H9 (cell line): Measurements from ENCODE around the gene EIF4E. TPM values are rescaled to one million over a fixed set of nuclear protein-coding genes. Genes with fewer than 3 reads are reported as not detected.

Source experiments
- DNase-seq: peaks from one replicate; pipeline ENCODE4 v3.0.0-alpha.2; 2017
- H2AFZ ChIP-seq: one replicate; pipeline ENCODE4 v1.6.1; 2013; ENCODE audit warnings: mild to moderate bottlenecking, low read length, control low read depth, moderate library complexity
- H2AK5ac ChIP-seq: 2 replicates; pipeline ENCODE4 v1.6.1; 2013; ENCODE audit warnings: low read length, control low read depth, mixed read lengths; ENCODE audit not compliant: insufficient read length
- H2BK120ac ChIP-seq: one replicate; pipeline ENCODE4 v1.6.1; 2013; ENCODE audit warnings: low read depth, mild to moderate bottlenecking, low read length, control low read depth, inconsistent platforms; ENCODE audit not compliant: poor library complexity, severe bottlenecking
- H2BK12ac ChIP-seq: 2 replicates; pipeline ENCODE4 v1.6.1; 2013; ENCODE audit warnings: low read length, control low read depth, mixed read lengths, low read depth; ENCODE audit not compliant: insufficient read length
- H2BK15ac ChIP-seq: 2 replicates; pipeline ENCODE4 v1.6.1; 2013; ENCODE audit warnings: low read depth, low read length, control low read depth
- H2BK20ac ChIP-seq: one replicate; pipeline ENCODE4 v1.6.1; 2013; ENCODE audit warnings: low read depth, mild to moderate bottlenecking, low read length, control low read depth, inconsistent platforms; ENCODE audit not compliant: poor library complexity, severe bottlenecking
- H2BK5ac ChIP-seq: 2 replicates; pipeline ENCODE4 v1.6.1; 2013; ENCODE audit warnings: low read length, control low read depth, mixed read lengths; ENCODE audit not compliant: insufficient read length
- H3K14ac ChIP-seq: 2 replicates; pipeline ENCODE4 v1.6.1; 2013; ENCODE audit warnings: low read length, control low read depth; ENCODE audit not compliant: insufficient read depth
- H3K18ac ChIP-seq: 2 replicates; pipeline ENCODE4 v1.6.1; 2013; ENCODE audit warnings: low read depth, mild to moderate bottlenecking, mixed read lengths, low read length, control low read depth; ENCODE audit not compliant: insufficient read length
- H3K23ac ChIP-seq: 2 replicates; pipeline ENCODE4 v1.6.1; 2013; ENCODE audit warnings: low read length, control low read depth, mixed read lengths, low read depth; ENCODE audit not compliant: insufficient read length
- H3K23me2 ChIP-seq: 2 replicates; pipeline ENCODE4 v1.6.1; 2013; ENCODE audit warnings: low read depth, mild to moderate bottlenecking, mixed read lengths, low read length, control low read depth; ENCODE audit not compliant: insufficient read length, poor library complexity, severe bottlenecking
- H3K27ac ChIP-seq: 2 replicates; pipeline ENCODE4 v1.5.1; 2013; ENCODE audit warnings: low read length, control low read depth, mixed read lengths, low read depth; ENCODE audit not compliant: insufficient read length
- H3K27me3 ChIP-seq: 2 replicates; pipeline ENCODE4 v1.6.1; 2013; ENCODE audit warnings: low read length, control low read depth, inconsistent platforms; ENCODE audit not compliant: insufficient read depth
- H3K4ac ChIP-seq: 2 replicates; pipeline ENCODE4 v1.6.1; 2013; ENCODE audit warnings: low read depth, mild to moderate bottlenecking, control low read depth, inconsistent platforms, low read length, moderate library complexity
- H3K4me1 ChIP-seq: 2 replicates; pipeline ENCODE4 v1.6.1; 2013; ENCODE audit warnings: low read length, control low read depth, inconsistent platforms; ENCODE audit not compliant: insufficient read depth
- H3K4me2 ChIP-seq: 2 replicates; pipeline ENCODE4 v1.6.1; 2013; ENCODE audit warnings: low read length, control low read depth, mixed read lengths; ENCODE audit not compliant: insufficient read length, insufficient read depth
- H3K56ac ChIP-seq: 2 replicates; pipeline ENCODE4 v1.6.1; 2013; ENCODE audit warnings: low read depth, mild to moderate bottlenecking, mixed read lengths, low read length, control low read depth; ENCODE audit not compliant: insufficient read length
- H3K79me1 ChIP-seq: 2 replicates; pipeline ENCODE4 v1.6.1; 2013; ENCODE audit warnings: low read depth, mild to moderate bottlenecking, moderate library complexity, low read length, control low read depth, inconsistent platforms; ENCODE audit not compliant: insufficient read depth, poor library complexity, severe bottlenecking
- H3K79me2 ChIP-seq: 2 replicates; pipeline ENCODE4 v1.6.1; 2013; ENCODE audit warnings: low read length, control low read depth, inconsistent platforms; ENCODE audit not compliant: insufficient read depth
- H3K9ac ChIP-seq: 2 replicates; pipeline ENCODE4 v1.6.1; 2013; ENCODE audit warnings: low read length, control low read depth, mixed read lengths; ENCODE audit not compliant: insufficient read length; ENCODE audit errors: extremely low read depth
- H3K9me3 ChIP-seq: one replicate; pipeline ENCODE4 v1.6.1; 2013; ENCODE audit warnings: low read depth, low read length, inconsistent platforms; ENCODE audit not compliant: control insufficient read depth
- H3T11ph ChIP-seq: one replicate; pipeline ENCODE4 v1.6.1; 2013; ENCODE audit warnings: mild to moderate bottlenecking, low read length, control low read depth, inconsistent platforms
- H4K20me1 ChIP-seq: one replicate; pipeline ENCODE4 v1.6.1; 2013; ENCODE audit not compliant: control insufficient read depth, insufficient read length, insufficient read depth
- H4K5ac ChIP-seq: 2 replicates; pipeline ENCODE4 v1.6.1; 2013; ENCODE audit warnings: low read depth, mild to moderate bottlenecking, mixed read lengths, low read length, control low read depth; ENCODE audit not compliant: insufficient read length
- H4K8ac ChIP-seq: replicated peaks from 2 replicates; pipeline ENCODE4 v1.6.1; 2013; ENCODE audit warnings: low read length, control low read depth, mixed read lengths, low read depth; ENCODE audit not compliant: insufficient read length
- H4K91ac ChIP-seq: 2 replicates; pipeline ENCODE4 v1.6.1; 2013; ENCODE audit warnings: low read depth, mild to moderate bottlenecking, moderate library complexity, mixed read lengths, low read length, control low read depth; ENCODE audit not compliant: insufficient read length
- H3K27ac Mint-ChIP-seq, 3 experiments: 2 replicates in 2 of 3; 3 replicates in 1 of 3; pipeline ENCODE4 v1.8.0; 2020 to 2021; ENCODE audit warnings: mixed read lengths in 3 of 3, mild to moderate bottlenecking in 1 of 3, moderate library complexity in 1 of 3
- H3K27me3 Mint-ChIP-seq: 2 replicates; pipeline ENCODE4 v1.8.0; 2021; ENCODE audit warnings: low read depth, mild to moderate bottlenecking, moderate library complexity, mixed read lengths
- H3K36me3 Mint-ChIP-seq, 3 experiments: 2 replicates in 2 of 3; 3 replicates in 1 of 3; pipeline ENCODE4 v1.8.0; 2020 to 2021; ENCODE audit warnings: low read depth in 3 of 3, mixed read lengths in 3 of 3; ENCODE audit not compliant: insufficient read depth in 1 of 3
- H3K4me1 Mint-ChIP-seq, 2 experiments: 2 replicates each; pipeline ENCODE4 v1.8.0; 2020; ENCODE audit warnings: mixed read lengths in 2 of 2
- H3K4me3 Mint-ChIP-seq, 2 experiments: 2 replicates in 1 of 2; 3 replicates in 1 of 2; pipeline ENCODE4 v1.8.0; 2020 to 2021; ENCODE audit warnings: mild to moderate bottlenecking in 2 of 2, mixed read lengths in 2 of 2, moderate library complexity in 1 of 2
- H3K9me3 Mint-ChIP-seq, 2 experiments: 2 replicates in 1 of 2; 3 replicates in 1 of 2; pipeline ENCODE4 v1.8.0; 2020; ENCODE audit warnings: mild to moderate bottlenecking in 2 of 2, mixed read lengths in 2 of 2, moderate library complexity in 1 of 2
- CTCF ChIP-seq: fragments of 200-600 bp; sonication (generic); conservative IDR thresholded peaks from 3 replicates; pipeline ENCODE4 v1.8.0; 2021; ENCODE audit warnings: antibody characterized with exemption, mild to moderate bottlenecking
- WGBS: extraction: QIAGEN DNeasy Blood & Tissue Kit; methylation state at CpG from one replicate; pipeline ENCODE4 v1.1.7; 2013; ENCODE audit warnings: missing lambda C conversion rate, low lambda C conversion rate, mixed read lengths; ENCODE audit not compliant: insufficient read length; ENCODE audit errors: extremely low coverage; 5-methylcytosine and 5-hydroxymethylcytosine counted together
- total RNA-seq: library from RNA; stranded (reverse); gene quantifications from 2 replicates; pipeline ENCODE4 v1.2.1, GENCODE V29; 2021

The EIF4E gene
- total RNA-seq, 1 experiment from 2014 or later = 163 TPM

DNA sequence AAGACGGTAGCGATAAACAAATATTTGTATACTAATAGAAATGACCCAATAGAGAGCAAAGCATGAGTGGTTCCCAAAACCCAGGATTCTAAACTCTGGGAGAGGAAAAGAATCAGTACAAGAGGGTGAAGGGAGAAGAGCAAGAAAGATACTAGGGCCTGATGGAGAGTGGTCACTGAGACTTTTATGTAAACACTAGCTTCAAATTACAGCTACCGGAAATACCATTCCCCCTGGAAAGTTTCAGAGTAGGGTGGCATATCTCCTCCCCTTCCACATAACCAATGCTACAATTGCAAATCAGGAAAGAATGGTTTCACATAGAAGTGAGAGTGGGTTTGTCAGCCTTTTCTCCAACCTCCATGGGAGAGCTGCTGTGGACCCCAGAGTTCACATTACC lies 77.1 kb downstream of the EIF4E start:
- Histone ChIP-seq H4K91ac (no peak overlapping the region), H3K14ac (no peak overlapping the region), H2BK12ac (no peak overlapping the region), H3K23me2 (no peaks in the 10 kb centered on the region), H3K18ac (no peak overlapping the region), H3K9me3 (no peaks in the 10 kb centered on the region), H3K27me3 (no peaks in the 10 kb centered on the region), H3K56ac (no peak overlapping the region), H4K20me1 (no peaks in the 10 kb centered on the region), H2BK5ac (no peak overlapping the region), H3K4me2 (no peak overlapping the region), H3K23ac (no peak overlapping the region), H2BK15ac (no peak overlapping the region), H3K79me2 (no peaks in the 10 kb centered on the region), H3K4me1 (no peaks in the 10 kb centered on the region), H2AFZ (no peak overlapping the region), H3K4ac (no peak overlapping the region), H2BK120ac (no peak overlapping the region), H2BK20ac (no peak overlapping the region), H3K27ac (peak overlapping the region; percentile 11), H3T11ph (no peak overlapping the region), H2AK5ac (no peak overlapping the region), H3K9ac (no peak overlapping the region), H4K5ac (no peak overlapping the region), H3K79me1 (no peaks in the 10 kb centered on the region), H4K8ac (no peak overlapping the region)
- DNase-seq = no peak
- Mint-ChIP-seq H3K27ac (peak overlapping the region in 1 of 3 experiments; percentile 7; a peak in 2 of 7 replicates), H3K4me3 (no peak overlapping the region), H3K4me1 (peaks cover 13 to 19% of the 10 kb centered on the region in 2 experiments), H3K9me3 (peaks cover 11% of the 10 kb centered on the region in 2 experiments; a peak in 4 of 5 replicates), H3K27me3 (no peaks in the 10 kb centered on the region), H3K36me3 (peaks cover 0 to 7% (median 2%) of the 10 kb centered on the region in 3 experiments; a peak in 3 of 7 replicates)
- TF ChIP-seq CTCF = no peak
- WGBS = 100% methylated on average over 2 of the region's 3 CpGs
